ENCODE data around the gene RPL10A. TPM values are rescaled to one million over a fixed set of nuclear protein-coding genes. Genes with fewer than 3 reads are reported as not detected.

RPL10A gene
- total RNA-seq, 6 donors from 2014 or later, result 474 to 1,092 (median 918) TPM

DNA sequence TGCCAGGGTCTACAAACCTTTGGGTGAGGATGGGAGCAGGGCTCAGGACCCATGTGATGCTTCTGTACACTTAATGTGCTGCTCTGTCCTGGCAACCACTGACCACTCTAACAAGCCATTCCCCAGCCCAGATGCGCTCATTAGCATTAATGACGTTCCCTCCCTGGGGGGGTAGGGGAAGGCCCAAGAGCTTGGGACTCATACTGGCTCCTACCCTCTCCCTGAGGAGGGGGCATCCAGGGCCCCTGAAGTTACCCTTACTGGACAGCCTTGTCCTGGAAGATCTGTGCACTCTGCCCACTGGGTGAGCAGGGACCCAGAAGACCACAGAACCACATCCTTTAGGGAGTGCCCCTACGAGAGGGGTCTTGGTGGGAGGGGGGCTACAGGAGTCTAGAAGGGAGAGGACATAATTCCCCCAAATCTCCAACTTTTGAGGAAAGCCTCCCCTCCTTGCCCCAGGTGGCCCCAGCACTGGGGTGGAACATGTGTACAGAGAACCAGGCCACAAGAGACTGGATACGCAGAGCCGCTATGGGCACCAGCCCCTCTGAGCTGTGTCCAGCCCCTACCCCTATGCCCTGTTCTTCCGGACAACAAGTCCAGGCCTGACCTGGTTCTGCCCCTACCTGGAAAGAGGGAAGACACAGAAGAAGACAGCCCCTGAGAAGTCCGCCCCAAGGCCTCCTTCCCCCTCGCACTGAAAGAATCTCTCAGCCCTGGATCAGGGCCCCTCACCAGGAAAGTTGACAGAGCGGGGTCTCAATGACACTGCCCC is 27.2 kb downstream of the RPL10A start:
- peaks cover 0 to 12% (median 4%) of the 10 kb centered on the region in 4 donors for H3K27me3 ChIP-seq
- peaks cover 43 to 70% (median 62%) of the 10 kb centered on the region in 4 donors for H3K4me1 ChIP-seq
- peak overlapping the region; percentile 94 to 97 (median 94) for H3K27ac ChIP-seq
- WGBS, 2 donors, result 69 to 76% methylated on average over 6 to 9 of the region's 9 CpGs
- H3K9me3 ChIP-seq, result no peaks in the 10 kb centered on the region
- peak overlapping the region; percentile 48 to 95 (median 84) for H3K4me3 ChIP-seq
- no peak for DNase-seq
- no peaks in the 10 kb centered on the region for H3K36me3 ChIP-seq
- ATAC-seq (ENCODE audit: low FRiP score in 2 of 2), result no peak
- TF ChIP-seq POLR2A (IDR thresholded peaks at IDR 0.05), result no peak
- TF ChIP-seq, protein P1, sequence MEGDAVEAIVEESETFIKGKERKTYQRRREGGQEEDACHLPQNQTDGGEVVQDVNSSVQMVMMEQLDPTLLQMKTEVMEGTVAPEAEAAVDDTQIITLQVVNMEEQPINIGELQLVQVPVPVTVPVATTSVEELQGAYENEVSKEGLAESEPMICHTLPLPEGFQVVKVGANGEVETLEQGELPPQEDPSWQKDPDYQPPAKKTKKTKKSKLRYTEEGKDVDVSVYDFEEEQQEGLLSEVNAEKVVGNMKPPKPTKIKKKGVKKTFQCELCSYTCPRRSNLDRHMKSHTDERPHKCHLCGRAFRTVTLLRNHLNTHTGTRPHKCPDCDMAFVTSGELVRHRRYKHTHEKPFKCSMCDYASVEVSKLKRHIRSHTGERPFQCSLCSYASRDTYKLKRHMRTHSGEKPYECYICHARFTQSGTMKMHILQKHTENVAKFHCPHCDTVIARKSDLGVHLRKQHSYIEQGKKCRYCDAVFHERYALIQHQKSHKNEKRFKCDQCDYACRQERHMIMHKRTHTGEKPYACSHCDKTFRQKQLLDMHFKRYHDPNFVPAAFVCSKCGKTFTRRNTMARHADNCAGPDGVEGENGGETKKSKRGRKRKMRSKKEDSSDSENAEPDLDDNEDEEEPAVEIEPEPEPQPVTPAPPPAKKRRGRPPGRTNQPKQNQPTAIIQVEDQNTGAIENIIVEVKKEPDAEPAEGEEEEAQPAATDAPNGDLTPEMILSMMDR (IDR thresholded peaks at IDR 0.05), result no peak
- TF ChIP-seq POLR2AphosphoS5 (IDR thresholded peaks at IDR 0.05), result no peak
- TF ChIP-seq EP300 (IDR thresholded peaks at IDR 0.05), result no peak

DNA sequence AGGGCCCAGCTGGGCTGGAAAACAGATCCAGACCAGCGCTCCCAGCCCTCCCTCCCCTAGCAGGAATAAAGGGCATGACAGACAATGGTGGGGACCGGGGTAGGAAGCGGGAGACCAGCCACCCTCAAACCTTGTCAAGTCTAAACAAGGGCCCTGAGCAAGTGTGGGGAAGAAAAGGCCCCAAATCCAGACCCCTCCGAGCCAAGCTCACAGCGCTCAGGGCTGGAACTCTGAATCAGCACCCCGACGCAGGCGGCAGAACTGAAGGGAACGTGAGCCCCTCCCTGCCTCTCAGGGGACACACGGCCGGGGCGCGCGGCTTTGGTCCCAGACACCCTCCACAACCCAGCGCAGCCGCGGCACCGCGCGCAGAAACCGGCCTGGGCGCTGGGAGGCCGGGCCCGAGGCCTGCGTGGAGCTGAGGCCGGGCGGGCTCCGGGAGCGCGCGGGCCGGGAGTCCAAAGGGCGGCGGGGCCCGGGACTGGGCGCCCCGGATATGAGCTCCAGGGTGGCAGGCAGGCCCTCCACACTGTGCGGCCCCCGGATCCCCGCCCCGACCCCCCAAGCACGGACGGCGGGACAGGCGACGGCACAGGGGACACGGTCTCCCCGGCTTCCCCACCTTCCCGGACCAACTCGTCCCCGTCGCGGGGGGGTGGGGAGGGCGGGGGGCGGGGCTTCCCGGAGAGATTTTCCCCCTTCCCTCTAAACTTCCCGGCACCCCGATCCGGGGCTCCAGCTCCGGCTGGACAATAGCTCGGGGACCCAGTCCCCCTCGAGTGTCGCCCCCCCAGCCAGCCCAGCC is 28.0 kb downstream of the RPL10A start:
- Histone ChIP-seq H3K27ac (peak overlapping the region; percentile 94 to 97 (median 94)), H3K27me3 (peaks cover 0 to 12% (median 4%) of the 10 kb centered on the region in 4 donors), H3K36me3 (no peaks in the 10 kb centered on the region), H3K4me3 (peak overlapping the region; percentile 48 to 95 (median 84)), H3K9me3 (no peaks in the 10 kb centered on the region), H3K4me1 (peaks cover 40 to 65% (median 56%) of the 10 kb centered on the region in 4 donors)
- WGBS, 2 donors, result 25 to 46% methylated on average over 5 to 28 of the region's 63 CpGs
- DNase-seq (peak in 1 of 2 donors; percentile 90), ATAC-seq (ENCODE audit: low FRiP score in 2 of 2) (peak; percentile 4 to 55)
- TF ChIP-seq POLR2A (IDR thresholded peaks at IDR 0.05) (no peak), EP300 (IDR thresholded peaks at IDR 0.05) (no peak), POLR2AphosphoS5 (IDR thresholded peaks at IDR 0.05) (no peak)
- TF ChIP-seq, protein P1 (IDR thresholded peaks at IDR 0.05), result no peak

GRCh38 chr6:35496841-35497570 is 28.8 kb downstream of the RPL10A start, which contains the start of gene TEAD3:
TEAD3 (minus strand) TSS chr6:35497079.
- WGBS, 2 donors, result 0% methylated on average over 3 to 44 of the region's 98 CpGs
- TF ChIP-seq EP300 (IDR thresholded peaks at IDR 0.05) (no peak), POLR2AphosphoS5 (IDR thresholded peaks at IDR 0.05) (no peak), POLR2A (IDR thresholded peaks at IDR 0.05) (peak in 3 of 4 donors; percentile 19 to 68 (median 64))
- TF ChIP-seq, protein P1 (IDR thresholded peaks at IDR 0.05), result peak in 1 of 6 experiments; percentile 26
- peak; percentile 69 to 95 for DNase-seq

DNA sequence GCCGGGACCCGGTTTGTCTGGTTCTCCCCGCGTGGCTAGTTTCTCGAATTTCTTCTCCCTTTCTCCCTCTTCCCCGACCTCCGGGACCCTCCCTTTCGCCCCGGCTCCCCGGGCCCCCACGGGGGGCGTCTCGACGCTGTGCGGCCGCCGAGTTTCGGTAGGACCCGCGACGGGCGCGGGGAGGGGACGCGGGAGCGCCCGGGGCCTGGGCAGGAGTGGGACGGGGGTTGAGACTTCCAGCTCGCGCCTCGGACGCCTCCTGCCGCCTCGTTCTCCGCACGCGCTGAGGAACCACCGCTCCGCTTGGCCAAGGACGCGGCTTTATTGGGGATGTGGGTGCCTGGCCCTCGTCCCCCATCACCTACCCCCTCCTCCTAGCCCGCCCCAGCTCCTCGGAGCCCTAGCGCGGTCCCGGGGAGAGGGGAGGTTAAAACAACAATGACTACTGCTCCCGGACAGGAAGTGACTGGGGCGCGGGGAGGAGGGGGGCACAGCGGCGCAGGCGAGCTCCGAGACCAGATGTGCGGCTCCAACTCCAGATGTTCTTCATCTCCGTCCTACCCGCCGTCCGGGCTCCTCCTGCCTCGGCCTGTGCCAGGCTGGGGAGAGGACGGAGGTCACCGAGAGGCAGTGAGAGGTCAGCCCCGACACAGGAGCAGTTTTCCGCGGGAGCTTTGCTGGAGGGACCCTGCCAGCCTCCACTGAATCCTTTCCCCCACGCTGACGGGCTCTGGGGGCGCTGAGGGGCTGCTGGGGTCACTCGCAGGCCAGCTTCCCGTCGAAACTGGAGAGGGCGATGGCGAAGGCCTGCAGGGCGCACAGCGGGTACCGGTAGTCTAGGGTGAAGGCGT is 29.6 kb downstream of the RPL10A start:
- TF ChIP-seq EP300 (IDR thresholded peaks at IDR 0.05) (no peak), POLR2AphosphoS5 (IDR thresholded peaks at IDR 0.05) (peak; percentile 63 to 65)
- WGBS, 2 donors, result 5 to 7% methylated on average over 44 to 48 of the region's 77 CpGs
- Histone ChIP-seq H3K4me3 (peak overlapping the region; percentile 44 to 95 (median 84)), H3K36me3 (no peaks in the 10 kb centered on the region), H3K27ac (peak overlapping the region; percentile 94 to 97 (median 95)), H3K9me3 (no peaks in the 10 kb centered on the region), H3K4me1 (peaks cover 26 to 50% (median 41%) of the 10 kb centered on the region in 4 donors), H3K27me3 (peaks cover 0 to 12% (median 4%) of the 10 kb centered on the region in 4 donors)
- DNase-seq (peak; percentile 54 to 91), ATAC-seq (ENCODE audit: low FRiP score in 2 of 2) (peak; percentile 54 to 79)

More at GRCh38 chr6:35496841-35497570, 28.8 kb downstream of the RPL10A start, which contains the start of gene TEAD3:
- H3K4me1 ChIP-seq, result peaks cover 34 to 58% (median 49%) of the 10 kb centered on the region in 4 donors
- peaks cover 0 to 12% (median 4%) of the 10 kb centered on the region in 4 donors for H3K27me3 ChIP-seq
- no peaks in the 10 kb centered on the region for H3K9me3 ChIP-seq
- peak within 1 kb of the TSS; percentile 48 to 95 (median 84) for H3K4me3 ChIP-seq
- peak; percentile 49 to 81 for ATAC-seq (ENCODE audit: low FRiP score in 2 of 2)
- no peaks in the 10 kb centered on the region for H3K36me3 ChIP-seq
- peak within 1 kb of the TSS; percentile 94 to 97 (median 95) for H3K27ac ChIP-seq

Data from upper lobe of left lung (tissue), 6 donors.